IMR-90 (cell line): ENCODE results near the gene SLC4A4. TPM values are rescaled to one million over a fixed set of nuclear protein-coding genes. Genes with fewer than 3 reads are reported as not detected.
A peak's percentile ranks its signal among the peaks of the same experiment; 100 is the strongest.

ENCODE experiments used
- ATAC-seq: fragments of 200-7000 bp; cut with Tn5 transposase; 2 replicates; pipeline ENCODE4 v1.9.1; 2020; ENCODE audit warnings: low read depth, mild to moderate bottlenecking, moderate library complexity
- BruUV-seq: library from RNA; stranded (reverse); fragments of 400-500 nt; replicated peaks from 2 replicates; lab custom pipeline; 2021; lab: Mats Ljungman, UMichigan
- CTCF ChIA-PET: fragments of 300-600 bp; formaldehyde crosslinking; extraction: SDS; loops from one replicate; lab custom pipeline; 2021; ENCODE audit warnings: antibody characterized with exemption; lab: Yijun Ruan, JAX
- POLR2A ChIA-PET: fragments of 300-600 bp; sonication (Branson Sonifier 250); formaldehyde crosslinking; loops from one replicate; lab custom pipeline; 2022; ENCODE audit warnings: antibody characterized with exemption; ENCODE audit not compliant: unreplicated experiment; lab: Charles Lee
- DNase-seq: peaks from one replicate; pipeline ENCODE4 v3.0.0; 2013
- H2AFZ ChIP-seq: replicated peaks from 2 replicates; pipeline ENCODE3; 2013; ENCODE audit warnings: low read length, mild to moderate bottlenecking; ENCODE audit not compliant: poor library complexity
- H2AK5ac ChIP-seq: 2 replicates; pipeline ENCODE4 v1.6.1; 2013; ENCODE audit warnings: low read depth, low read length, inconsistent platforms
- H2AK9ac ChIP-seq: replicated peaks from 2 replicates; pipeline ENCODE3; 2013; ENCODE audit warnings: mild to moderate bottlenecking, low read depth, low read length, moderate library complexity; ENCODE audit not compliant: poor library complexity
- H2BK120ac ChIP-seq: 2 replicates; pipeline ENCODE4 v1.6.1; 2013; ENCODE audit warnings: low read depth, low read length, inconsistent platforms
- H2BK15ac ChIP-seq: 3 replicates; pipeline ENCODE4 v1.6.1; 2013; ENCODE audit warnings: low read depth, low read length, inconsistent platforms
- H2BK20ac ChIP-seq: 2 replicates; pipeline ENCODE4 v1.6.1; 2013; ENCODE audit warnings: low read depth, mild to moderate bottlenecking, inconsistent platforms, low read length, moderate library complexity
- H2BK5ac ChIP-seq: 2 replicates; pipeline ENCODE4 v1.6.1; 2013; ENCODE audit warnings: mild to moderate bottlenecking, low read depth, low read length, inconsistent platforms; ENCODE audit not compliant: poor library complexity, severe bottlenecking
- H3K14ac ChIP-seq: replicated peaks from 2 replicates; pipeline ENCODE4 v1.6.1; 2013; ENCODE audit warnings: low read depth, low read length, inconsistent platforms
- H3K18ac ChIP-seq: 2 replicates; pipeline ENCODE4 v1.6.1; 2013; ENCODE audit warnings: low read depth, low read length, control low read depth
- H3K23ac ChIP-seq: 2 replicates; pipeline ENCODE4 v1.6.1; 2013; ENCODE audit warnings: low read depth, low read length, inconsistent platforms
- H3K27ac ChIP-seq: 2 replicates; pipeline ENCODE4 v1.5.1; 2013; ENCODE audit warnings: mild to moderate bottlenecking, control low read depth, low read length; ENCODE audit not compliant: insufficient read depth
- H3K27me3 ChIP-seq: 2 replicates; pipeline ENCODE4 v1.6.1; 2013; ENCODE audit warnings: low read length; ENCODE audit not compliant: control insufficient read depth, insufficient read depth
- H3K36me3 ChIP-seq: 2 replicates; pipeline ENCODE4 v1.6.1; 2013; ENCODE audit warnings: low read length, mixed read lengths; ENCODE audit not compliant: control insufficient read depth, insufficient read depth
- H3K4ac ChIP-seq: 2 replicates; pipeline ENCODE4 v1.6.1; 2013; ENCODE audit warnings: low read depth, low read length, inconsistent platforms
- H3K4me1 ChIP-seq: 2 replicates; pipeline ENCODE4 v1.6.1; 2013; ENCODE audit warnings: low read length, mixed read lengths; ENCODE audit not compliant: control insufficient read depth, insufficient read depth
- H3K4me2 ChIP-seq: 2 replicates; pipeline ENCODE4 v1.6.1; 2013; ENCODE audit warnings: low read depth, mild to moderate bottlenecking, control low read depth, low read length, moderate library complexity
- H3K4me3 ChIP-seq: 2 replicates; pipeline ENCODE4 v1.5.1; 2013; ENCODE audit warnings: low read depth, mild to moderate bottlenecking, control low read depth, low read length, moderate library complexity; ENCODE audit not compliant: insufficient read depth
- H3K56ac ChIP-seq: 2 replicates; pipeline ENCODE4 v1.6.1; 2013; ENCODE audit warnings: low read length, inconsistent platforms; ENCODE audit not compliant: insufficient read depth; ENCODE audit errors: extremely low read depth
- H3K79me1 ChIP-seq, 2 experiments: 2 replicates each; pipeline ENCODE4 v1.6.1; 2013; ENCODE audit warnings: low read length in 2 of 2, inconsistent platforms in 1 of 2, low read depth in 1 of 2
- H3K9ac ChIP-seq: 2 replicates; pipeline ENCODE4 v1.6.1; 2013; ENCODE audit warnings: low read depth, low read length, control low read depth
- H3K9me1 ChIP-seq: 2 replicates; pipeline ENCODE4 v1.6.1; 2013; ENCODE audit warnings: low read length, inconsistent platforms; ENCODE audit not compliant: insufficient read depth
- H3K9me3 ChIP-seq: 2 replicates; pipeline ENCODE4 v1.6.1; 2013; ENCODE audit warnings: low read length; ENCODE audit not compliant: control insufficient read depth, insufficient read depth
- H4K20me1 ChIP-seq: 2 replicates; pipeline ENCODE4 v1.6.1; 2013; ENCODE audit warnings: low read length, inconsistent platforms; ENCODE audit not compliant: insufficient read depth
- H4K5ac ChIP-seq: 2 replicates; pipeline ENCODE4 v1.6.1; 2013; ENCODE audit warnings: mild to moderate bottlenecking, low read depth, low read length, control low read depth
- H4K8ac ChIP-seq, 2 experiments: 2 replicates each; pipeline ENCODE4 v1.6.1; 2013; ENCODE audit warnings: low read depth in 2 of 2, low read length in 2 of 2, control low read depth in 1 of 2, inconsistent platforms in 1 of 2
- H4K91ac ChIP-seq: 2 replicates; pipeline ENCODE4 v1.6.1; 2013; ENCODE audit warnings: low read depth, low read length, inconsistent platforms; ENCODE audit not compliant: insufficient read depth
- CEBPB ChIP-seq: IDR thresholded peaks from 2 replicates; pipeline ENCODE4 v1.6.1; 2012; ENCODE audit warnings: low read depth, low read length, improper control_type of control experiment
- CHD1 ChIP-seq: IDR thresholded peaks from 2 replicates; pipeline ENCODE4 v1.6.1; 2012; ENCODE audit warnings: low read depth, low read length, improper control_type of control experiment
- MAZ ChIP-seq: IDR thresholded peaks from 2 replicates; pipeline ENCODE4 v1.6.1; 2012; ENCODE audit warnings: low read depth, mild to moderate bottlenecking, low read length, improper control_type of control experiment, moderate library complexity, borderline replicate concordance
- NFE2L2 ChIP-seq: fragments of 150-350 bp; IDR thresholded peaks from 2 replicates; pipeline ENCODE4 v1.6.1; 2016; ENCODE audit warnings: low read depth, mild to moderate bottlenecking, low read length
- POLR2A ChIP-seq: IDR thresholded peaks from 2 replicates; pipeline ENCODE4 v1.6.1; 2012; ENCODE audit warnings: mild to moderate bottlenecking, low read depth, low read length
- RFX5 ChIP-seq: IDR thresholded peaks from 2 replicates; pipeline ENCODE4 v1.8.0; 2012; ENCODE audit warnings: low read depth, mild to moderate bottlenecking, low read length, moderate library complexity
- SMC3 ChIP-seq: fragments of 150-350 bp; IDR thresholded peaks from 2 replicates; pipeline ENCODE4 v1.6.1; 2016; ENCODE audit warnings: low read depth, mild to moderate bottlenecking, antibody characterized with exemption, low read length, moderate library complexity
- USF2 ChIP-seq: fragments of 150-350 bp; IDR thresholded peaks from 2 replicates; pipeline ENCODE4 v1.6.1; 2017; ENCODE audit warnings: mild to moderate bottlenecking, antibody characterized with exemption, low read length, low read depth
- WGBS, 2 experiments: methylation state at CpG; one replicate each; pipeline versions ENCODE4 v1.1.5 to v1.1.7; 2013; ENCODE audit warnings: missing lambda C conversion rate in 2 of 2; ENCODE audit not compliant: insufficient read length in 1 of 2; ENCODE audit errors: extremely low coverage in 2 of 2; 5-methylcytosine and 5-hydroxymethylcytosine counted together
- dilution Hi-C: fragments of 300-500 bp; cut with HindIII; formaldehyde crosslinking; loops from one replicate; pipeline ENCODE4 v1.14.3; 2018; ENCODE audit warnings: low sequenced_read_pairs; ENCODE audit not compliant: unreplicated experiment
- in situ Hi-C: fragments of 300-500 bp; cut with MboI; formaldehyde crosslinking; loops from 3 replicates; pipeline ENCODE4 v1.14.3; 2019; ENCODE audit warnings: low sequenced_read_pairs, inconsistent platforms, mixed read lengths
- intact Hi-C: fragments of 100-400 bp; cut with micrococcal nuclease; formaldehyde crosslinking; loops from 2 replicates; pipeline ENCODE4 v1.10.0; 2022
- polyA plus RNA-seq, 3 experiments: library from polyadenylated mRNA; depleted of rRNA; stranded (reverse); fragments of >200 nt; gene quantifications; 2 replicates each; pipeline ENCODE4 v1.2.3, GENCODE V29; 2012; ENCODE audit warnings: low replicate concordance in 1 of 3
- total RNA-seq: library from RNA; depleted of rRNA; stranded (reverse); fragments of >200 nt; gene quantifications from 2 replicates; pipeline ENCODE4 v1.2.3, GENCODE V29; 2012

Gene SLC4A4
- total and polyA plus RNA-seq, 2 of the 4 experiments (the other 2 are of a cell fraction), result 5.6 to 16.8 TPM

- CTCF ChIA-PET, result no interaction called here
- intact Hi-C loops, result no loop called here
Measured at GRCh38 chr4:71300964-71301363, 37.9 kb upstream of the SLC4A4 start.

More at GRCh38 chr4:71300964-71301363, 37.9 kb upstream of the SLC4A4 start:
- dilution Hi-C loops (no loop called here), in situ Hi-C loops (no loop called here)
- no peak overlapping the region for H4K91ac ChIP-seq
- peaks cover 33% of the 10 kb centered on the region for H3K9me1 ChIP-seq
- no peak overlapping the region for H3K56ac ChIP-seq
- DNase-seq (no peak), ATAC-seq (no peak)
- H3K27me3 ChIP-seq, result no peaks in the 10 kb centered on the region
- no peak overlapping the region for H2AFZ ChIP-seq
- no peak overlapping the region for H2AK5ac ChIP-seq
- H3K27ac ChIP-seq, result no peak overlapping the region
- H3K14ac ChIP-seq, result no peak overlapping the region
- H3K4me1 ChIP-seq, result peaks cover 12% of the 10 kb centered on the region
- no peak overlapping the region for H4K8ac ChIP-seq
- H3K36me3 ChIP-seq, result peaks cover 13% of the 10 kb centered on the region
- H3K9ac ChIP-seq, result no peak overlapping the region
- no peak for TF ChIP-seq NFE2L2
- peak; percentile 30 for TF ChIP-seq CEBPB
- no peak for TF ChIP-seq CHD1
- no peak for TF ChIP-seq POLR2A
- no peak for TF ChIP-seq USF2
- no peak for TF ChIP-seq MAZ
- no peak for TF ChIP-seq SMC3
- no peak for TF ChIP-seq RFX5
- no TSS peak for BruUV-seq
- H3K18ac ChIP-seq, result no peak overlapping the region
- H2BK20ac ChIP-seq, result no peak overlapping the region
- no peak overlapping the region for H2BK5ac ChIP-seq
- no peak overlapping the region for H3K23ac ChIP-seq
- H2BK120ac ChIP-seq, result no peak overlapping the region
- no peak overlapping the region for H2AK9ac ChIP-seq
- H3K4me2 ChIP-seq, result no peak overlapping the region
- peaks cover 4% of the 10 kb centered on the region; the same call in 1 of the 2 replicates for H4K20me1 ChIP-seq
- WGBS, 2 experiments, result no CpG with 5 or more reads among the region's 3 CpGs
- POLR2A ChIA-PET, result no interaction called here
- H3K4ac ChIP-seq, result no peak overlapping the region
- H3K9me3 ChIP-seq, result no peaks in the 10 kb centered on the region
- peaks cover 41 to 69% of the 10 kb centered on the region in 2 experiments for H3K79me1 ChIP-seq
- no peak overlapping the region for H4K5ac ChIP-seq
- no peak overlapping the region for H3K4me3 ChIP-seq
- H2BK15ac ChIP-seq, result no peak overlapping the region
